HG03135 (cell line): ENCODE results near the gene NRP2.

Experiments used
- ATAC-seq: cut with Tn5 transposase; IDR thresholded peaks from one replicate; pipeline ENCODE4 v1.9.1; 2021; ENCODE audit warnings: mild to moderate bottlenecking, moderate library complexity; ENCODE audit not compliant: unreplicated experiment

Gene NRP2

GRCh38 chr2:205686056-205686782 is 3.9 kb downstream of the NRP2 start:
- no peak for ATAC-seq

DNA sequence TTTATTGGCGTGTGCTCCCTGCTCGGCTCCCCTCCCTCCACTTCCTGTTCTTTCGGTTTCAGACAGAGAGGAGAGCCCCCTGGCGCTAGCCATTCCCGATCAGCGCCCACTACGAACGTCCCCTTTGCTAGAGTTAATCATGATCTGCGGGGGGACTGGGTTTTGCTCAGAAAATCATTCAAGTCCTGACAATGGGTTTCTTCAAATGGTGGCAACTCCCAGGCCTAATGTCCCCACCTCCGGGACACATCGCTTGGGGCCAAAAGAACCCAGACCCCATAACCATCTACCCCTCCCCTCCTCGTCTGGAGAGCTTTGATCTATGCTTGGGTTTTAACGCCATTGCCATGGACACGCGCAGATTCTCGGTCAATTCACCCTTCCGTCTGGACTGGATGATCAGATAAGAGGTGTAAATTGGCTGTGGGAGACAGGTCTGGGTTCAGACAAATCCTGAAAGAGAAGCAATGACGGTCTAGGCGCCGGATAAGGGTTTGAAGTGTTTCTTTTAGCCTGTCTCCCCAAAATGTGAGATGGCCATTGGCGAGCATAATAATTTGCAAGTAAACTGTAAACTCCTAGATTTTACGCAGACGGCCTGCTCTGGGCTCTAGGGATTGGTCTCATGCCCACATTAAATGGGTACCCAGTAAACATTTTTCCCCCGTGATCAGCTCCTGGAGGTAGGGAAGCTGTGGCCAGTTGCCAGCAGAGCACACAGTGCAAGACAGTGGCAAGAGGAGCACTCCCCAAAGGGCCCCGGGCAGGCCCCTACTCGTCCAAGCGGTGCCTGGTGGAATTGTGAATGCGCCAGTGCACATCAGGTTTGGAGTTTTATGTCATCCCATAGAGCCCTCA is 4.7 kb downstream of the NRP2 start:
- no peak for ATAC-seq

DNA sequence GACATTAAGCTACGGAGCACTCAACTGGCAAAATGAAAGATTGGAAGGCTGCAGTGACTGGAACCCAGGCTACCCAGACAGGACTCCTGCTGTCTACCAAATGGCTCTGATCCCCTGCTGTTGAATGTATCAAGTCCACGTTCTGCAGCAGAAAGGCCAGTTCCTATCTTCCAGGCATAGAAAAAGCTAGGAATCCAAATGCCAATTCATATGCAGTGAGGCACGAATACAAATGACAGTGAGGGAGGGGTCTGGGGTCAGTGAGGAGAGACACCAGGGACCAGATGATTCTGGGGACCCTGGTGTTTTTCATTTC is 5.3 kb downstream of the NRP2 start:
- ATAC-seq = no peak

GRCh38 chr2:205688417-205689200 is 6.3 kb downstream of the NRP2 start:
- no peak for ATAC-seq

DNA sequence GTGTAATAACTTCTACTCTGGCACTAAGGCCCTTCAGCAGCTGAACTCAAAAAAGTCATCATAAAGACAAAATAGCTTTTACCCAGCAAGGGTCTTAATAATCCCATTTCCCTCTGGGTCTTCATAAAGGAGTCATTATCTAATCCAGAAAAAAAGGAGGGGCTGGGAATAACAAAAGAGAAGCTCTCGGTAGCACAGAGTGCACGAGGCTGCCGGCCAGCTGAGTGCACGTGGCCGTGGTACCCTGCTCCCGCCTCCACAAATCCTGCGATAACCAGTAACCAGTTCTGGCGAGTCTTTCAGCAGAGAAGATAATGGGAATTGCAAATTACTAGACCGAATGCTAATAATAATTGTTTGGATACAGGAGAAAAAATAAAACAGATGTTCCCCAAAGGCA is 7.5 kb downstream of the NRP2 start:
- no peak for ATAC-seq

DNA sequence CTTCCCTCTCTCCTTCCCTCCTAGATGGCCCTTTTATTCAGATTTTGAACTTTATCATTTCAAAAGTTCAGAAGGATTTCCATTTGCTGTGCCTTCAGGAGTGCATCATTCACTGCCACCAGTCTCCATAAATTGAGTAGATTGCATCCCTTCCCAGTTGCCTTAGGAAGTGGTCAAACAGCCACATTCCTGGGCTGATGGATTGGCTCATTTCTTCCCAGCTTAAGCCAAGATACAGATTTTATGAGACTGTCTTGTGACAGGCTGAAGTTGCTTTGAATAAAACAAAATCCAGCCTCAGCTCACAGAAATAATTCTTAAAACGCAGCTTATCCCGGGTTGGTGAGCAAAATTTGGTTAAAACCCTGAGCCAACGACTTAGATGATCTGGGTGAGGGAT is 9.8 kb downstream of the NRP2 start:
- no peak for ATAC-seq

- ATAC-seq = no peak
Measured at GRCh38 chr2:205694256-205694655, 12.0 kb downstream of the NRP2 start.

DNA sequence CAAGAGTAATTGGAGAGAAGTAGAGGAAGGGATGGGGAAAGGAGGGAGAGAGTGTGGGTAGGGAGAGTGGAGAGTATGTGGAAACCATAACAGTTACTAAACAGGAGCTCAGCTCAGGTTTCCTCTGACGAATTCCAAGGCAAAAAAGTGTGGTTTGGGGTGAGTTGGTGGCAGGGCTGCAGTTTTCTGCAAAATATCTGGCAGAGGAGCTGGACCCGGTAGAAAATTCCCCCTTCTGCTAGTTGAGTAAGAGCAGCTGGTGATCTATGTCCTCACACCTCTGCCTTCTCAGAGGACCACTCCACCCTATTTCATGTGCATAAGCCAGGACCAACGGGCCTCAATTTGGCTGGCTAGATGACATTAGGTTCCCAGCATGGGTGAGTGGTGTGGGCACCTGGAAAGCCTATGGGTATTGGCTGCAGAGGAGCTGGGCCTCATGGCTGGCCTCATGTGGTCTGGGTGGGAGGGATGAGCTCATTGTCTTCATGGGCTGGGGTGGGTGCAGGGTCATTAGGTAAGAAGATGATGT is 13.2 kb downstream of the NRP2 start:
- ATAC-seq = no peak

DNA sequence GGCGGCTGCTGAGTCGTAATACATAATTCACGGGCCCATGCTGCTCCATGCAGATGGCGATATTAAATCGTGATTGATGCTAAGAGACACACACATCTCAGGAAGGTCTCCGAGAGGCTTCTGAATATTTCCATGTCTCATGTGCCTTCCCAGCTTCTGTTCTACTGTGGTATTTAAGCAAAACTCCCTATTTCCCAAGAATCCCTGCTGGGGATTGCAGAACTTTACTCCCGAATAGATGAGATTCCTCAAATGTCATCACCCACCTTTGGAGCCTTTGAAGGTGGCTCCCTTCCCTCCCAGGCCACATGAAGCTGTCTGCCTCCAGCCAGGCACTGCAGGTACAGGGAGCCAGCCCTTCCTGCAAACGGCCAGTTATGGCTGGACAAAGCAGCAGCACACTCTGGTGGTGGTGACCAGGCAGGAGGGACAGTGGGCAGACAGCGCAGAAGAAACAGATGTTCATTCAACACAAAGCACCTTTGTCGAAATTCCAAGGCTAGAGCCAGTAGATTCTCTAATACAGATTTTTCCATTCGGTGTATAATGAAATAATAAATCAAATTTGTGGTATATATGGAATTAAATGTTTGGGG is 14.1 kb downstream of the NRP2 start:
- ATAC-seq = no peak

DNA sequence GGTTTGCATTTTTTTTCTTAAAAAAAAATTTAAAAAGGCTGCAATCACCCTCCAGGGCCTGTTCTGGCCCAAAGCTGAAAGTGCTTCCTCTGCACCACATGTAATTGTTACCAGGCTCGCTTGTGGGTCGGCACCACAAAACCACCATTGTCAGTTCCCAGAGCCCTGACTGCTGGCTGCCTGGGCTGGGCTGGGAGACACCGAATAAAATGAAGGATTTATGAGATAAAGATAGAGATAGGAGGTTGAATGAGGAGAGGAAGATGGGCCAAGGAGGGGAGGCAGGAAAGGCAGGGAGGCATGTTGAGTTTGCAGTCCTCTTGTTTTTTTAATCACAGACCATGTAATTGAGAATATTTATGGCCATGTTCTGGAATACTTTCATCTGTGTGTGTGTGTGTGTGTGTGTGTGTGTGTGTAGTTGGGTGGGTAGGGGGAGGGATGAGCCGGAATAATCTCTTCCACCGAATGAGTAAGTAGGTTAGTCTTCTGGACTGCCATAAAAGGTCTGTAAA is 14.7 kb downstream of the NRP2 start:
- ATAC-seq = no peak

GRCh38 chr2:205698286-205699268 is 16.3 kb downstream of the NRP2 start:
- ATAC-seq = no peak

GRCh38 chr2:205699515-205700289 is 17.4 kb downstream of the NRP2 start:
- ATAC-seq = no peak

DNA sequence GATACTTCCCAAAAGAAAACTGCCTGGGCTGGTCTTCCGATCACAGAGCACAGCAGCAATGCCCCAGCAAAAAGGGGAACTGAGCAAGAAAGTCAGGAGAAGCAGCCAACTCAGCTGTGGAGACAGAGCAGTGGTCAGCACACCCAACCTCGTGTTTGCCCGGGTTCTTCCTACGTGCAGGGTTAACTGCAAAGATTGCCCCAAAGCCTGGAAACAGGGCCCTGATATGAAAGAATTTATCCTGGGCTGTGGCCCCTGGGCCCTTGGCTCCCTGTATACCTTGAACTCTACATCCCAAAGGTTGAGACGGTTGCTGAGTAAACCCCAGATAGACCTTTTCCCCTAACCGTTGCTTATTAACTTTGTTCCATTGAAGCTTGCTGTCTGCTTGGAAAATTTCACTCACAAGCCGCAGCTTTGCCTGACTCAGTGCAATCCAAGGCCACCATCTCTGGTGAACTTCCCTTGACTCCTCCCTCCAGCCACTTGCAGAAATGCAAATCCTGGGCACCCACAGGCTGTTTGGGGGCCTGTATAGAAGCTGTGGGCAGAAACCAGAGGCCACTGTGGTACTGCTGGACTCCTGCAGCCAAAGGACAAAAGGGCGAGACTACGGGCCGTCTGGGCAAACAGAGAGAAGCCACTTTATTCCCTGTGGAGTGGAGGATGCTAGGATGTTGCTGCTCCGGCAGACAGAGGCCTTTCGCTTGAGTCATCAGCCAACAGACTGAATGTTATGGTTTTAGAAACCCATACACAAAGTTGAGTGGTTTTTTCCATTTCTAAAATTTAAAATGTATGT is 18.2 kb downstream of the NRP2 start:
- ATAC-seq = peak; percentile 61

DNA sequence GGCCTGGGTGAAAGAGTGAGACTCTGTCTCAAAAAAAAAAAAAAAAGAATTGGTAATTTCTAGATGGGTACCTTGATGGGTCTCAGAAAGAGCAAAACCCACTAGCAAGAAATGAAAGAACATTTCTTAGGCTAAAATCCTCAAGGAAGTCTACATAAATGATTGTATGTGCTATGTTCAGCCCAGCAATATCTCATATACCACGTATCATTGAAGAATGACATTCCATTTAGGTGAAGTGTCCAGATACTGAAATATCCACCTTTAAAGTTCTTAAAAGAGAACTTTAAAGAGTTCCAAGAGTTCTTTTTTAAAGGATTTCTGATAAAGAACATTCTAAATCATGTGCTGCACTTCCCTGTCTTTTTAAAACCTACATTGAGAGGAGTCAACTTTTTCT is 19.2 kb downstream of the NRP2 start:
- no peak for ATAC-seq

DNA sequence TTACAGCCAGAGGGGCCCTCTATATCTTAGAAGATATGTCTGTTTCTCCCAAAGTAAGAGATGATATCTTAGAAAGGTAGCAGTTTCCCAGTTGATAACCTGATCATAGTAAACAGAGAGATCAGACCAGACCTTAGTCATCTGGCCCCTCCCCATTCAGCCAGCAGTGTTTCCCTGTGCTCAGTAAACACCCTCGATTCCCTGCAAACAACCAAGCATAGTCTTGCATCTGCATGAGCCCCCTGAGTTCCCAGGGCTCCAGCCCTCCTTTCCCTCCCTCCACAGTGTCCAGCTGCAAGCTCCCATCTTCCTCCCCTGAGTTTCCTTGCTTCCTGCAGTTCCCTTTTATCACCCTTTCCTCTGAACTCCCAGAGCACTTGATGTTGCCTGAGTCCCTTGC is 20.3 kb downstream of the NRP2 start:
- ATAC-seq = no peak

- no peak for ATAC-seq
Measured at GRCh38 chr2:205703471-205704126, 21.3 kb downstream of the NRP2 start.

DNA sequence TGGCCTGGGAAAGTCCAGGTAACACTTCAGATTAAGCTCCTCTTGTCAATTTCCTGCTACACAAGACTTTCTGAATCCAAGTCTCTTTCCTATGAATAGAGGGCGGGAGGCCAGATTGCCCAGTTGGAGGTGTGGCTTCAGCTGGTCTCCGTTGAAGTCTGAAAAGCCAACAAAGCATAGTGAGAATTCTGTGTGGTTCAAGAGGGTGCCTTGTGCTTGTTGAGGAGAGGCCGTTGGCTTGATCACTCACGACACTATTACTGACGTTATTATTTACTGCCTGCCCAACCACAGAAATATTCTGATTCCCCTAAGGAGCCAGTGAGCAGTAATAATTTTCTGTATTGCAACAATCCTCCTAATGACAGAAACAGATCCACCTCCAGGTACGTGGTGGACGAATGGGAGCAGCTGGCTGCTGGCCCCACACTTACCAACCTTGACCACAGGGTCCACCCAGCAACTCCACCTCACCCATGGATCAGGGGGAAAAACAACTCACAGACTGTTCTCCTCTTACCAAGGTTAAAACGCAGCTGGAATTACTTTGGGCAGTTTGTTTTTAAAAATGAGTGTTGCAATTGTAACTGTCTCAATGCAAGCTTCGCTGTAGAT is 21.9 kb downstream of the NRP2 start:
- no peak for ATAC-seq
